ENCODE data around the gene IMMP2L.

DNA sequence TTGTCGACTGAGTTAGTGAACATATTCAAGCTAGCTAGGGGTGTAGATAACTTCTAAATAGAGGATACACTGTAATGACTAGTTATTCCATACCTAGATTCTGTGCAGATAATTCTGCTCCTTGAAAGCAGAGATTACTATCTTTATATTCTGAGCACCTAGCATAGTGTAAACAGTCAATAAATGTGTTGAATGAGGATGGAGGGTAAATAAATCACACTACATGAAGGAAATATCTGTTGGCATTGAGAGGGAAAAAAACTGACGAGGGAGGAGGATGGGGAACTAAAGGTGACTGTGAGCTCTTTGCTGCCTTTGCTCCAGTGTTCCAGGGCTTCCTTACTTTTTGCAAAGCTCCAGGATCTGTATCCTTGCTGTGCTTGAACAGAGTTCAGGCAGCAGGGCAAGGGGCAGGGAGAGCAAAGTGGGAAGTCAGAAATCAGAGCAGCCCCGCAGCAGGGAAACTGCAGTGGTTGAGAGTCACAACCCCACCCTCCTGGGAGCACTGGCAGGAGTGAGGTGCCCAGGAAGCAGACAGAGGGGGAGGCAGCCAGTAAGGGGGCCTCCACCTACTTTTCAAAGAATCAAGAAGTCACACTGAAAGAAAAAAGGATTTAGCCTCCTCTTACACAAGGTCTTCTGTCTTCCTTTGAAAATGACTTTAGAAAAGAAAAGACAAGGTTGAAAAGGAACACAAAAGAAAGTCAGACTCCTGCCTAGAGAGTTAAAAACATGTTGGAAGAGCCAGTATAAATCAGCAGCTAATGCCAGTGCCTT, 543.1 kb downstream of the IMMP2L start:
- TF ChIP-seq EP300 (IDR thresholded peaks at IDR 0.05) (no peak), POLR2A (IDR thresholded peaks at IDR 0.05; ENCODE audit: low read depth) (no peak), POLR2AphosphoS5 (IDR thresholded peaks at IDR 0.05) (no peak)
- TF ChIP-seq, protein P1, sequence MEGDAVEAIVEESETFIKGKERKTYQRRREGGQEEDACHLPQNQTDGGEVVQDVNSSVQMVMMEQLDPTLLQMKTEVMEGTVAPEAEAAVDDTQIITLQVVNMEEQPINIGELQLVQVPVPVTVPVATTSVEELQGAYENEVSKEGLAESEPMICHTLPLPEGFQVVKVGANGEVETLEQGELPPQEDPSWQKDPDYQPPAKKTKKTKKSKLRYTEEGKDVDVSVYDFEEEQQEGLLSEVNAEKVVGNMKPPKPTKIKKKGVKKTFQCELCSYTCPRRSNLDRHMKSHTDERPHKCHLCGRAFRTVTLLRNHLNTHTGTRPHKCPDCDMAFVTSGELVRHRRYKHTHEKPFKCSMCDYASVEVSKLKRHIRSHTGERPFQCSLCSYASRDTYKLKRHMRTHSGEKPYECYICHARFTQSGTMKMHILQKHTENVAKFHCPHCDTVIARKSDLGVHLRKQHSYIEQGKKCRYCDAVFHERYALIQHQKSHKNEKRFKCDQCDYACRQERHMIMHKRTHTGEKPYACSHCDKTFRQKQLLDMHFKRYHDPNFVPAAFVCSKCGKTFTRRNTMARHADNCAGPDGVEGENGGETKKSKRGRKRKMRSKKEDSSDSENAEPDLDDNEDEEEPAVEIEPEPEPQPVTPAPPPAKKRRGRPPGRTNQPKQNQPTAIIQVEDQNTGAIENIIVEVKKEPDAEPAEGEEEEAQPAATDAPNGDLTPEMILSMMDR (IDR thresholded peaks at IDR 0.05), result no peak

Measured in esophagus muscularis mucosa (tissue), 4 donors.